ENCODE results near the gene PSMB5.

The PSMB5 gene

GRCh38 chr14:23058654-23059504, 24.2 kb upstream of the PSMB5 start:
- DNase-seq (ENCODE audit: low spot score): no peak

- DNase-seq (ENCODE audit: low spot score): peak; percentile 93
Measured at GRCh38 chr14:23057757-23058653, 23.3 kb upstream of the PSMB5 start.

GRCh38 chr14:23056956-23057756, 22.5 kb upstream of the PSMB5 start, which contains the start of gene CDH24:
CDH24 (minus strand) TSS chr14:23057520; CDS start chr14:23055733, 1,787 bp downstream.
- DNase-seq (ENCODE audit: low spot score): no peak

- no peak for DNase-seq (ENCODE audit: low spot score)
Measured at GRCh38 chr14:23056145-23056955, 21.6 kb upstream of the PSMB5 start.

GRCh38 chr14:23055621-23056144, 21.0 kb upstream of the PSMB5 start:
- DNase-seq (ENCODE audit: low spot score): no peak

GRCh38 chr14:23055147-23055550, 20.4 kb upstream of the PSMB5 start:
- no peak for DNase-seq (ENCODE audit: low spot score)

- DNase-seq (ENCODE audit: low spot score): no peak
Measured at GRCh38 chr14:23054000-23054811, 19.5 kb upstream of the PSMB5 start.

GRCh38 chr14:23053426-23053825, 18.7 kb upstream of the PSMB5 start:
- DNase-seq (ENCODE audit: low spot score): no peak

GRCh38 chr14:23052671-23053070, 18.0 kb upstream of the PSMB5 start:
- DNase-seq (ENCODE audit: low spot score): no peak

- no peak for DNase-seq (ENCODE audit: low spot score)
Measured at GRCh38 chr14:23052182-23052623, 17.5 kb upstream of the PSMB5 start.

GRCh38 chr14:23051141-23052057, 16.7 kb upstream of the PSMB5 start:
- DNase-seq (ENCODE audit: low spot score): no peak

GRCh38 chr14:23049011-23049410, 14.3 kb upstream of the PSMB5 start:
- DNase-seq (ENCODE audit: low spot score): no peak

- DNase-seq (ENCODE audit: low spot score): no peak
Measured at GRCh38 chr14:23047751-23048693, 13.3 kb upstream of the PSMB5 start.

- DNase-seq (ENCODE audit: low spot score): no peak
Measured at GRCh38 chr14:23047034-23047634, 12.4 kb upstream of the PSMB5 start.

- DNase-seq (ENCODE audit: low spot score): no peak
Measured at GRCh38 chr14:23045419-23046357, 11.0 kb upstream of the PSMB5 start.

GRCh38 chr14:23044840-23045239, 10.1 kb upstream of the PSMB5 start:
- DNase-seq (ENCODE audit: low spot score): no peak
